Cerebellar nuclear complex (tissue), 1 donor: Measurements from ENCODE around the gene CTDP1.
"Not testable (repeated sequence)": the region's sequence is repeated elsewhere in the genome, so short reads cannot be mapped to it uniquely, and the experiment has no call there.

Experiments
- DNase-seq, 2 experiments: peaks; one replicate each; lab custom pipeline; 2025; lab: John Stamatoyannopoulos, UW

Gene CTDP1

GRCh38 chr18:79725486-79725885, 45.9 kb downstream of the CTDP1 start:
- no peak for DNase-seq

GRCh38 chr18:79726721-79727120, 47.1 kb downstream of the CTDP1 start:
- no peak for DNase-seq

- no peak for DNase-seq
Measured at GRCh38 chr18:79727211-79727610, 47.6 kb downstream of the CTDP1 start.

GRCh38 chr18:79728931-79729586, 49.5 kb downstream of the CTDP1 start:
- no peak for DNase-seq

- DNase-seq: no peak
Measured at GRCh38 chr18:79729611-79730010, 50.0 kb downstream of the CTDP1 start.

GRCh38 chr18:79730804-79731203, 51.2 kb downstream of the CTDP1 start:
- DNase-seq: no peak

GRCh38 chr18:79731881-79732720, 52.5 kb downstream of the CTDP1 start:
- not testable (repeated sequence) for DNase-seq

GRCh38 chr18:79732721-79733025, 53.1 kb downstream of the CTDP1 start:
- no peak for DNase-seq

- DNase-seq: no peak
Measured at GRCh38 chr18:79733135-79733701, 53.6 kb downstream of the CTDP1 start.

GRCh38 chr18:79733986-79734770, 54.6 kb downstream of the CTDP1 start:
- DNase-seq: no peak

GRCh38 chr18:79735071-79735980, 55.7 kb downstream of the CTDP1 start:
- no peak for DNase-seq

- DNase-seq: no peak
Measured at GRCh38 chr18:79736230-79736629, 56.6 kb downstream of the CTDP1 start.

- DNase-seq: no peak
Measured at GRCh38 chr18:79736846-79737245, 57.2 kb downstream of the CTDP1 start.

GRCh38 chr18:79737426-79737825, 57.8 kb downstream of the CTDP1 start:
- DNase-seq: no peak

- no peak for DNase-seq
Measured at GRCh38 chr18:79738041-79738461, 58.4 kb downstream of the CTDP1 start.

- no peak for DNase-seq
Measured at GRCh38 chr18:79738581-79739439, 59.2 kb downstream of the CTDP1 start.

- no peak for DNase-seq
Measured at GRCh38 chr18:79739440-79739778, 59.8 kb downstream of the CTDP1 start.

- DNase-seq: not testable (repeated sequence)
Measured at GRCh38 chr18:79740047-79740446, 60.4 kb downstream of the CTDP1 start.

- DNase-seq: no peak
Measured at GRCh38 chr18:79740521-79741361, 61.1 kb downstream of the CTDP1 start.

GRCh38 chr18:79741362-79741700, 61.7 kb downstream of the CTDP1 start:
- no peak for DNase-seq
